Neural cell (in vitro differentiated cells): ENCODE measurements around the gene KPNA4. TPM values are rescaled to one million over a fixed set of nuclear protein-coding genes. Genes with fewer than 3 reads are reported as not detected.

Experiments used
- H2AFZ ChIP-seq: fragments of 200-600, 300-800 bp; sonication (generic), shearing (Covaris generic); 2 replicates; pipeline ENCODE4 v1.6.0; 2014; ENCODE audit warnings: low read depth, mild to moderate bottlenecking, antibody characterized with exemption, low read length, moderate library complexity
- H3F3A ChIP-seq: fragments of 200-600 bp; shearing (Covaris generic); 2 replicates; pipeline ENCODE4 v1.6.1; 2016; ENCODE audit warnings: mild to moderate bottlenecking, moderate library complexity, mixed read lengths, antibody characterized with exemption, low read length; ENCODE audit not compliant: insufficient read depth, poor library complexity, severe bottlenecking
- H3K27ac ChIP-seq: fragments of 200-600, 300-800 bp; sonication (generic), shearing (Covaris generic); 2 replicates; pipeline ENCODE4 v1.5.1; 2014; ENCODE audit warnings: mild to moderate bottlenecking, low read length, moderate library complexity
- H3K27me3 ChIP-seq: fragments of 300-800, 200-600 bp; sonication (generic), shearing (Covaris generic); 2 replicates; pipeline ENCODE4 v1.6.0; 2014; ENCODE audit warnings: mild to moderate bottlenecking, low read depth, low read length, moderate library complexity; ENCODE audit not compliant: insufficient read depth
- H3K36me3 ChIP-seq: fragments of 300-800, 200-600 bp; sonication (generic), shearing (Covaris generic); 2 replicates; pipeline ENCODE4 v1.5.1; 2014; ENCODE audit warnings: mild to moderate bottlenecking, antibody characterized with exemption, low read length, moderate library complexity; ENCODE audit not compliant: insufficient read depth
- H3K4me2 ChIP-seq: fragments of 300-800, 200-600 bp; sonication (generic), shearing (Covaris generic); 2 replicates; pipeline ENCODE4 v1.6.0; 2014; ENCODE audit warnings: mild to moderate bottlenecking, low read length
- H3K4me3 ChIP-seq: fragments of 300-800, 200-600 bp; sonication (generic), shearing (Covaris generic); 2 replicates; pipeline ENCODE4 v1.5.1; 2014; ENCODE audit warnings: mild to moderate bottlenecking, low read length, moderate library complexity
- H3K79me2 ChIP-seq: fragments of 200-600 bp; shearing (Covaris generic); replicated peaks from 2 replicates; pipeline ENCODE4 v1.6.0; 2014; ENCODE audit warnings: mild to moderate bottlenecking, low read length, moderate library complexity; ENCODE audit not compliant: insufficient read depth
- H3K9ac ChIP-seq: fragments of 300-800, 200-600 bp; sonication (generic), shearing (Covaris generic); 2 replicates; pipeline ENCODE4 v1.6.1; 2016; ENCODE audit warnings: mild to moderate bottlenecking, low read length, mixed read lengths
- H3K9me2 ChIP-seq: fragments of 200-600 bp; shearing (Covaris generic); 2 replicates; pipeline ENCODE4 v1.6.1; 2016; ENCODE audit warnings: mild to moderate bottlenecking, low read length, mixed read lengths; ENCODE audit not compliant: insufficient read depth
- H3K9me3 ChIP-seq: fragments of 200-600, 300-800 bp; sonication (generic), shearing (Covaris generic); 2 replicates; pipeline ENCODE4 v1.6.1; 2016; ENCODE audit warnings: mild to moderate bottlenecking, mixed run types, low read length, moderate library complexity, mixed read lengths
- H4K20me1 ChIP-seq: fragments of 200-600 bp; shearing (Covaris generic); 2 replicates; pipeline ENCODE4 v1.6.1; 2016; ENCODE audit warnings: mild to moderate bottlenecking, mixed run types; ENCODE audit not compliant: insufficient read depth
- EP300 ChIP-seq: fragments of 450-650 bp; conservative IDR thresholded peaks from 2 replicates; pipeline ENCODE4 v1.6.1; 2014; ENCODE audit warnings: antibody characterized with exemption, mild to moderate bottlenecking, moderate library complexity; ENCODE audit not compliant: poor library complexity, severe bottlenecking
- EZH2 ChIP-seq: fragments of 200-600, 300-800 bp; shearing (Covaris generic), sonication (generic); IDR thresholded peaks from 2 replicates; pipeline ENCODE4 v1.6.1; 2014; ENCODE audit warnings: antibody characterized with exemption, low read length, borderline replicate concordance, mild to moderate bottlenecking; ENCODE audit not compliant: insufficient read depth, poor library complexity, severe bottlenecking
- MXI1 ChIP-seq: fragments of 450-650 bp; conservative IDR thresholded peaks from 2 replicates; pipeline ENCODE4 v1.6.1; 2014; ENCODE audit warnings: antibody characterized with exemption, mild to moderate bottlenecking; ENCODE audit not compliant: poor library complexity, severe bottlenecking
- POLR2AphosphoS5 ChIP-seq: IDR thresholded peaks from 2 replicates; pipeline ENCODE4 v1.6.1; 2012
- RAD21 ChIP-seq: fragments of 450-650 bp; conservative IDR thresholded peaks from 2 replicates; pipeline ENCODE4 v1.6.1; 2014; ENCODE audit warnings: antibody characterized with exemption, mild to moderate bottlenecking, moderate library complexity
- SMC3 ChIP-seq: fragments of 450-650 bp; conservative IDR thresholded peaks from 2 replicates; pipeline ENCODE4 v1.6.1; 2014; ENCODE audit warnings: antibody characterized with exemption, mild to moderate bottlenecking, moderate library complexity; ENCODE audit not compliant: poor library complexity
- TAF1 ChIP-seq: IDR thresholded peaks from 2 replicates; pipeline ENCODE4 v1.6.1; 2012; ENCODE audit warnings: low read depth
- polyA plus RNA-seq: library from polyadenylated mRNA; depleted of rRNA; stranded (reverse); fragments of >200 nt; gene quantifications from 2 replicates; pipeline ENCODE4 v1.2.3, GENCODE V29; 2014
- TF ChIP-seq, protein P1 (sequence below): fragments of 450-650 bp; IDR thresholded peaks from 2 replicates; pipeline ENCODE4 v1.5.1; 2014; ENCODE audit warnings: antibody characterized with exemption, mild to moderate bottlenecking, moderate library complexity; ENCODE audit not compliant: poor library complexity, severe bottlenecking
- TF ChIP-seq, protein P2 (sequence below): IDR thresholded peaks from 2 replicates; pipeline ENCODE4 v1.6.1; 2012; ENCODE audit warnings: borderline replicate concordance

Gene KPNA4
- polyA plus RNA-seq, 1 donor from 2014 or later: 23.1 TPM

DNA sequence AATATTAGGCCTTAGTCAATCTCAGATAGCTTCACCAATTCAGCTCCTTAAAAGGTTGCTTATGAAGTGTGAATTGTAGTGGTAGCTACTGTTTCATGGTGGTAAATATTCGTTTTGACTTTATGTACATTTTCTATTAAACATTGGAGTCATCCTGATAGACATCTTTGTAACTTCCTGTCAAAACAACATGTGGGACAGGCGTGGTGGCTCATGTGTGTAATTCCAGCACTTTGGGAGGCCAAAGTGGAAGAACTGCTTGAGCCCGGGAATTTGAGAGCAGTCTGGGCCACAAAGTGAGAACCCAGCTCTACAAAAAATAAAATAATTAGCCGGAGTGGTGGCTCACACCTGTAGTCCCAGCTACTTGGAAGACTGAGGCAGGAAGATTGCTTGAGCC is 113.8 kb downstream of the KPNA4 start:
- no peak overlapping the region for H3K27ac ChIP-seq
- H4K20me1 ChIP-seq: no peaks in the 10 kb centered on the region
- TF ChIP-seq POLR2AphosphoS5 (no peak), TAF1 (no peak), EP300 (no peak), RAD21 (no peak), MXI1 (no peak), SMC3 (no peak), EZH2 (no peak)
- TF ChIP-seq, protein P1, sequence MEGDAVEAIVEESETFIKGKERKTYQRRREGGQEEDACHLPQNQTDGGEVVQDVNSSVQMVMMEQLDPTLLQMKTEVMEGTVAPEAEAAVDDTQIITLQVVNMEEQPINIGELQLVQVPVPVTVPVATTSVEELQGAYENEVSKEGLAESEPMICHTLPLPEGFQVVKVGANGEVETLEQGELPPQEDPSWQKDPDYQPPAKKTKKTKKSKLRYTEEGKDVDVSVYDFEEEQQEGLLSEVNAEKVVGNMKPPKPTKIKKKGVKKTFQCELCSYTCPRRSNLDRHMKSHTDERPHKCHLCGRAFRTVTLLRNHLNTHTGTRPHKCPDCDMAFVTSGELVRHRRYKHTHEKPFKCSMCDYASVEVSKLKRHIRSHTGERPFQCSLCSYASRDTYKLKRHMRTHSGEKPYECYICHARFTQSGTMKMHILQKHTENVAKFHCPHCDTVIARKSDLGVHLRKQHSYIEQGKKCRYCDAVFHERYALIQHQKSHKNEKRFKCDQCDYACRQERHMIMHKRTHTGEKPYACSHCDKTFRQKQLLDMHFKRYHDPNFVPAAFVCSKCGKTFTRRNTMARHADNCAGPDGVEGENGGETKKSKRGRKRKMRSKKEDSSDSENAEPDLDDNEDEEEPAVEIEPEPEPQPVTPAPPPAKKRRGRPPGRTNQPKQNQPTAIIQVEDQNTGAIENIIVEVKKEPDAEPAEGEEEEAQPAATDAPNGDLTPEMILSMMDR: no peak
- TF ChIP-seq, protein P2, sequence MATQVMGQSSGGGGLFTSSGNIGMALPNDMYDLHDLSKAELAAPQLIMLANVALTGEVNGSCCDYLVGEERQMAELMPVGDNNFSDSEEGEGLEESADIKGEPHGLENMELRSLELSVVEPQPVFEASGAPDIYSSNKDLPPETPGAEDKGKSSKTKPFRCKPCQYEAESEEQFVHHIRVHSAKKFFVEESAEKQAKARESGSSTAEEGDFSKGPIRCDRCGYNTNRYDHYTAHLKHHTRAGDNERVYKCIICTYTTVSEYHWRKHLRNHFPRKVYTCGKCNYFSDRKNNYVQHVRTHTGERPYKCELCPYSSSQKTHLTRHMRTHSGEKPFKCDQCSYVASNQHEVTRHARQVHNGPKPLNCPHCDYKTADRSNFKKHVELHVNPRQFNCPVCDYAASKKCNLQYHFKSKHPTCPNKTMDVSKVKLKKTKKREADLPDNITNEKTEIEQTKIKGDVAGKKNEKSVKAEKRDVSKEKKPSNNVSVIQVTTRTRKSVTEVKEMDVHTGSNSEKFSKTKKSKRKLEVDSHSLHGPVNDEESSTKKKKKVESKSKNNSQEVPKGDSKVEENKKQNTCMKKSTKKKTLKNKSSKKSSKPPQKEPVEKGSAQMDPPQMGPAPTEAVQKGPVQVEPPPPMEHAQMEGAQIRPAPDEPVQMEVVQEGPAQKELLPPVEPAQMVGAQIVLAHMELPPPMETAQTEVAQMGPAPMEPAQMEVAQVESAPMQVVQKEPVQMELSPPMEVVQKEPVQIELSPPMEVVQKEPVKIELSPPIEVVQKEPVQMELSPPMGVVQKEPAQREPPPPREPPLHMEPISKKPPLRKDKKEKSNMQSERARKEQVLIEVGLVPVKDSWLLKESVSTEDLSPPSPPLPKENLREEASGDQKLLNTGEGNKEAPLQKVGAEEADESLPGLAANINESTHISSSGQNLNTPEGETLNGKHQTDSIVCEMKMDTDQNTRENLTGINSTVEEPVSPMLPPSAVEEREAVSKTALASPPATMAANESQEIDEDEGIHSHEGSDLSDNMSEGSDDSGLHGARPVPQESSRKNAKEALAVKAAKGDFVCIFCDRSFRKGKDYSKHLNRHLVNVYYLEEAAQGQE: no peak
- H3F3A ChIP-seq: no peaks in the 10 kb centered on the region
- H3K27me3 ChIP-seq: no peaks in the 10 kb centered on the region
- H2AFZ ChIP-seq: no peak overlapping the region
- H3K36me3 ChIP-seq: no peaks in the 10 kb centered on the region
- H3K4me2 ChIP-seq: no peak overlapping the region
- no peak overlapping the region for H3K4me3 ChIP-seq
- H3K9me3 ChIP-seq: no peaks in the 10 kb centered on the region
- H3K9me2 ChIP-seq: no peaks in the 10 kb centered on the region
- no peak overlapping the region for H3K9ac ChIP-seq
- peaks cover 18% of the 10 kb centered on the region for H3K79me2 ChIP-seq

DNA sequence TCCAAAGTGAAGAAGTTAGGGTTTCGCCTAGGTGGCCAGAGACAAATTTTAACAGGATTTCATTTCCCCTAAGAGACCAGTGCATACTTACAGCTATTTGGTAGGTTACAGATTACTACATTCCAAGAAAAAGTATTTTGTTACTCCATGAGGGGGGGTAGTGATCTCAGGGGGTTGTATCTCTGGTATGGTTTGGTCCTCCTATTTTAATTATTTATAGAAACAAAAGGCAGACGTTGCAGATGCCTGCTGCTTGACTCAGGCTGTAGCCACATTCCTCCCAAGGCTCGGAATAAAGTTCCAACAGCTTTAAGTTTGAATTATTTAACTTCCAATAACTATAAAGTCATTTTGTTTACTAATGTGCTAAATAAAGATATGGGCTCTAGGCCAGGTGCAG is 114.5 kb downstream of the KPNA4 start:
- Histone ChIP-seq H3K9me3 (no peaks in the 10 kb centered on the region), H3K27ac (no peak overlapping the region), H3K4me3 (no peak overlapping the region), H3F3A (no peaks in the 10 kb centered on the region), H3K79me2 (peaks cover 25% of the 10 kb centered on the region), H3K27me3 (no peaks in the 10 kb centered on the region), H4K20me1 (no peaks in the 10 kb centered on the region), H3K9me2 (no peaks in the 10 kb centered on the region), H3K9ac (no peak overlapping the region), H3K4me2 (no peak overlapping the region), H3K36me3 (no peaks in the 10 kb centered on the region), H2AFZ (no peak overlapping the region)
- TF ChIP-seq TAF1 (no peak), MXI1 (no peak), RAD21 (no peak), EZH2 (no peak), POLR2AphosphoS5 (no peak)
- TF ChIP-seq, protein P2: no peak
